ENCODE data around the gene IL1B. TPM values are rescaled to one million over a fixed set of nuclear protein-coding genes. Genes with fewer than 3 reads are reported as not detected.

Gene IL1B
- total RNA-seq, 1 experiment from 2014 or later = 0.69 TPM

DNA sequence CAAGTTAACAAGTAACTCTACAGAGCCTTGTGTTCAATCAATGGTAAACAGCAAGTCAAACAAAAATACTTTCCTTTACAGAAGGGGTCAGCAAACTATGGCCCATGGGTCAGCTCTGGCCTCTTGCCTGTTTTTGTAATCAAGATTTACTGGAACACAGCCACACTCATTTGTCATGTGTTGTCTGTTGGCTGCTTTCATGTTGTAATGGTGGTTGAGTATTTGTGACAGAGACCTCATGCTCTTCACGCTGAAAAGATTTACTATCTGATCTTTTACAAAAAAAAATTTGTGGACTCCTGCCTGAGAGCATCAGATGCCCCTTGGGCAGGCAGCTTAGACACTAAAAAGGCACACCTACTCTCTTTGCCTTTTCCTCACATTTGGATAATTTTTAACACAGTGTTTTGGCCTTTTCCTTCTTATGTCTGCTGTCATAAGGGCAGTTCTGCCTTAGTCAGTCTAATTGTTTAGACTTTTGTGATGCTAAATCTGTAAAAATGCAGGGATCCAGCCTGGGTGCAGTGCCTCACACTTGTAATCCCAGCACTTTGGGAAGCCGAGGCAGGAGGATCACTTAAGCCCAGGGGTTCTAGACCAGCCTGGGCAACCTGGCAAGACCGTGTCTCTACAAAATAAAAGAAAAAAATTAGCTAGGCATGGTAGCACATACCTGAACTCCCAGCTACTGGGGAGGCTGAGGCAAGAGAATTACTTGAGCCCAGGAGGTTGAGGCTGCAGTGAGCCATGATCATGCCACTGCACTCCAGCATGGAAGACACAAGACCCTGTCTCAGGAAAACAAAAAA, 18.3 kb downstream of the IL1B start:
- DNase-seq (ENCODE audit: low read depth, low spot score) = peak; percentile 19
- in situ Hi-C loops (cut with HindIII; ENCODE audit: low pct_unique_long_range_greater_than_20kb, low sequenced_read_pairs) = no loop called here

DNA sequence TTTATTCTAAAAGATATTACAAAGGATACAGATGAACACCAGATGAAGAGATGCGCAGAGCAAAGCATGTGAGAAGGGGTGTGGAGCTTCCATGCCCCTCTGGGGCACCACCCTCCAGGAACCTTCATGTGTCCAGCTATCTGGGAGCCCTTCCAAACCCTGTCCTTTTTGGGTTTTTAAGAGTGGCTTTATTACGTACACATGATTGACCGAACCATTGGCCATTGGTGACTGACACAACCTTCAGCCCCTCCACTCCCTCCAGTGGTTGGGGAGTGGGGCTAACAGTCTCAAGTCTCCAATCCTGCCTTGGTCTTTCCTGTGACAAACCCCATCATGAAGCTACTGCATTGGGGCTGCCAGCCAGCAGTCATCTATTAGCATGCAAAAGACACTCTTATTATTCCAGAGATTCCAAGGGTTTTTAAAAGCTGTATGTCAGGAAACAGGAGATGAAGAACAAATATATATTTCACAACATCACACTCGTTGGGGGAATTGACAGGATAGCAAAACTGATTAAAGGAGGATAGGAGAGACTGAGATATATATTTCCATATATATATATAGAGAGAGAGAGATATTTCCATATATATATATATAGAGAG, 19.4 kb downstream of the IL1B start:
- in situ Hi-C loops (cut with HindIII; ENCODE audit: low pct_unique_long_range_greater_than_20kb, low sequenced_read_pairs) = no loop called here
- no peak for DNase-seq (ENCODE audit: low read depth, low spot score)

DNA sequence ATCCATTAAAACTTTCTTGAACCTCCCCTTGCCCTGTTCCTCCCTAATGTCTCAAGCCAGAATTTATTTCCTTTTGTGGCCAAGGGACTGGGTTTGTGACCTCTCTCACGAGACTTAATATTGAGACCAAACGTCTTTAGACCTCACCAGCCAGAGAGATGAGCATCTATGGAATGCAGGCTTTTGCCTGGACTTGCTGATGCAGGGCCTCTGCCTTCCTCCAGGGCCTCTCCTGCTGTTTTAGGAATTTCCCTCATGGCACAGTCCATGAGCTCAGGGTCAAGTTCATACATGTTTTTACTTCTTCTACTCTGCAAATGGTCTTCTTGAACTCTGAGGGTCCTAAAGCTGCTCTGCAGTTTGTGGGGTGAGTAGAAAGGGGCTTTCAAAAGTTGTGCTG, 22.3 kb downstream of the IL1B start:
- no peak for DNase-seq (ENCODE audit: low read depth, low spot score)
- in situ Hi-C loops (cut with HindIII; ENCODE audit: low pct_unique_long_range_greater_than_20kb, low sequenced_read_pairs) = no loop called here

DNA sequence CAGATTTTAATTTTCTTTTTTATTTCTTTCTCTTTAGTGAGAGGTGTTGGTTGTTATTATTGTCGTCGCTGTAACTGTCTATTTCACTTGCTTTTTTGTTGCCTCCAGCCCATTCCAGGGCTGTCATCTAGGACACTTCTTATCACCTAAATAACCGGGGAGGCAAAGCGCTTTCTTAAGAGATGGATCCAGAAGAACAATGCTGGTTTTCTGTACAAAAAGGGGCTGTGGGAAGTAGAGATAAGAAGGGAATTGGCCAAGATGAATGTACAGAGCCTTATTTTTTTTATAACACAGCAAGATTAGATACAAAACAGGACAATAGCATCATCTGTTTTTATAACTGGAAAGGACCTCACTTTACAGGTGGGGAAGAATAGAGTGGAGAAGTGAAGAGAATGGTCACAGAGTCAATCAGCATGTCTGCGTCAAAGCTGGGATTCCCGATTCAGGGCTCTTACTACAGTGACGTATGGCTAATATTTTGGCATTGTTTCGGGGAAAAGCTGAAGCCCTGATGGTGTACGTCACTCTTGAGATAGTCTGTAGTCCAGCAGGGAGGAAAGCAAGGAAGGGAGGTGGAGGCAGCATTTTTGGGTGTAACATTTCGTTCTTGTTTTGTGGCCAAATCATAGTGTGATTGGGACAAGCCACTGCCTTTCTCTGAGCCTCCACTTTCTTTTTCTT, 23.2 kb downstream of the IL1B start:
- no peak for DNase-seq (ENCODE audit: low read depth, low spot score)
- in situ Hi-C loops (cut with HindIII; ENCODE audit: low pct_unique_long_range_greater_than_20kb, low sequenced_read_pairs) = no loop called here

DNA sequence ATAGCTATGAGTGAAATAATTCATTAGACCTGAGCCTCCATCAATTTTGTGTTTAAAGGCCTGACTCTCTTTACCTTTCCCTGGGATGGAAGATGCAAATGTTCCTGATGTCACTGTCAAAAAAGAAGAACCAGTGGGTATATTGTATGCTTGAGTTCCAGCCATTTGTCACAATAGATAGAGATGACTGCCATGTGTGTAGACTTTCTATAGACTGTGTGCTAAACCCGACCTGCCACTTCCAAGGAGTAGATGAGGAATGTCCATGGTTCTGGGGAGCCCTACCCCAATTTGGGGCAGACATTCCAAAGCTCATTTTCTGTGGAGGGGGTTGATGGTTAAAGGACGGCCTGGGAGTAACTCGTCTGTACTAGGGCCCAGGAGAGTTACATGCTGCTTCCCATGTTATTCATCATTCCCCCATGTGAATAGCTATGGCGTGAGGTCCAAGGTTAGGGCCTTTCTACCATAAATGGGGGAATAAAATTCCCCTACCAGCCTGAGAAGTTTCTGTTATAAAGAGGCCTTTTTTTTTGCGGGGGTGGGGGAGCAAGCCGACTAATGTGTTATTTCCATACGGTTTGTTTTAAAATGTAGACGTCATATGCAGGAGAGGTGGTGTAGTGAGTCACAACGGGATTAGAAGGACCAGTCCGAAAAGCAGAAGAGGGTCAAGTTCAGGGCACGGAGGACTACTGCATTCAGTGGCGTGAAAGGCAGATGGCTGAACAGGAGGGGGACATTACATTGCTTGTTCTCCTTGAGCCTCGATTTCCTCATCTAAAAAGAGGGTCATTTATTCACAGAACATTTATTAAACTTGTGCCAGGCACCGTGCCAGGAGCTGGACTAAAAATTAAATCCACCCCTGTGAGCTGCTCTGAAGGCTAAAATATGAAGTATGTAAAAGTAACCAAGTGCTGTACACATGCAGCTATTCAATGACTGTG, 24.0 kb downstream of the IL1B start:
- DNase-seq (ENCODE audit: low read depth, low spot score) = no peak

DNA sequence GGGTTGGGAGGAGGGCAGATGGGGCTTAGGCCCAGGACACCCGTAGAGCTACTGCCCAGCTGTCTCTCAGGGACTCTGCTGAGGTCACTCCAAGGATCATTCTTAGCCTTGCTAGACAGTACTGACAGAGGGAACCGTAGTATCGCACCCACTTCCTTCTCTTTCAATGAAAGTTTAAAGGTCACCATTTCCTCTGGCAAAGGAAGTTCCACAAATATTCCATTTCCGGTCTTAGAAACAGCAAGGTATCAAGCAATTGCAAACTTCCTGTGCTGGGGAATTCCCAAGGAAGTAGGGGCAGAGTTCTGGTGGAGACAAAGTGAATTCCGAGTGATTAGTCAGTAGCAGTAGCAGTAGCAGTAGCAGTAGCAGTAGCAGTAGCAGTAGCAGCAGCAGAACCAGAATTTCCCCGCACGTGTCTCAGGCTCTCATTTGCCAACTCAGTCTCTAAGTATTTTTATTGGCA, 24.7 kb downstream of the IL1B start:
- in situ Hi-C loops (cut with HindIII; ENCODE audit: low pct_unique_long_range_greater_than_20kb, low sequenced_read_pairs) = no loop called here
- DNase-seq (ENCODE audit: low read depth, low spot score) = no peak

More for the DNA sequence above, 24.0 kb downstream of the IL1B start:
- in situ Hi-C loops (cut with HindIII; ENCODE audit: low pct_unique_long_range_greater_than_20kb, low sequenced_read_pairs) = no loop called here

DNA sequence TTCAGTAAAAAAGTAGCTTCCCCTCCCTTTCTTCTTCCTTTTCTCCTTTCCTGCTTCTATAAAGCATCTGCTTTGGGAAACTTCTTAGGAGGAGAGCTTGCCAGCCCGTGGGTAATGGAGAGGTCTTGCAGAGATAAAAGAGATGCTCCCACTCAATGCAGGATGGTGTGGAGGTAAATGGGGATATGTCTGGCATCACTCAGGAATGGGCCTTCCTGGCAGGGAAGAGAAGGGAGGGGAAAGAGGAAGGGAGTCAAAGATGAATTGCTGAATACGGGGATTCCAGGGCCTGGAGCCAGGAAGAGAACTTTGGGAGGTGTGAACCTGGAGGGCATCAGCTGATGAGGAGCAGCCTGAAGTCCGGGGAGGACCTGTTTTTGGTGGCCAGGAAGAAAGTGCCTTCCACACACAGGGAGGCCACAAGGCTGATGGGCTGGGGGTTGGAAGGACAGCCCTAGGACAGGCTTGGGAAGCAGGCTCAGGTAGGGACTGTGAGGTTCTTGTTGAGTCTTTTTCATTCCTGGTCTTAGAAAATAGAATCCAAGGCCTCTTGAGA, 25.2 kb downstream of the IL1B start:
- in situ Hi-C loops (cut with HindIII; ENCODE audit: low pct_unique_long_range_greater_than_20kb, low sequenced_read_pairs) = no loop called here
- DNase-seq (ENCODE audit: low read depth, low spot score) = no peak

DNA sequence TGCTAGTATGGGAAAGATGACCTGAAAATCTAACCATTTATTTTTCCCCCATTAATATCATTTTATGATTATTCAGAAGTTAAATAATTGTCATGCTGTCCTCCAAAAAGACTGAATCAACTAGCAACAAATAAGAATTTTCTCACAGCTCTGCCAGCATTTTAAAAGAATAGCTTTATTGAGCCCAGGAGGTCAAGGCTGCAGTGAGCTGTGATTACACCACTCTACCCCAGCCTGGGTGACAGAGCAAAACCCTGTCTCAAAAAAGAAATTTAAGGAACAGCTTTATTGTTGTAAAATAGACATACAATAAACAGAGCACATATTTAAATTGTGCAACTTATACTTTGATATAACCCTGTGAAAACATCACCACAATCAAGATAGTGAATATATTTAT, 27.5 kb downstream of the IL1B start:
- no peak for DNase-seq (ENCODE audit: low read depth, low spot score)
- in situ Hi-C loops (cut with HindIII; ENCODE audit: low pct_unique_long_range_greater_than_20kb, low sequenced_read_pairs) = no loop called here

DNA sequence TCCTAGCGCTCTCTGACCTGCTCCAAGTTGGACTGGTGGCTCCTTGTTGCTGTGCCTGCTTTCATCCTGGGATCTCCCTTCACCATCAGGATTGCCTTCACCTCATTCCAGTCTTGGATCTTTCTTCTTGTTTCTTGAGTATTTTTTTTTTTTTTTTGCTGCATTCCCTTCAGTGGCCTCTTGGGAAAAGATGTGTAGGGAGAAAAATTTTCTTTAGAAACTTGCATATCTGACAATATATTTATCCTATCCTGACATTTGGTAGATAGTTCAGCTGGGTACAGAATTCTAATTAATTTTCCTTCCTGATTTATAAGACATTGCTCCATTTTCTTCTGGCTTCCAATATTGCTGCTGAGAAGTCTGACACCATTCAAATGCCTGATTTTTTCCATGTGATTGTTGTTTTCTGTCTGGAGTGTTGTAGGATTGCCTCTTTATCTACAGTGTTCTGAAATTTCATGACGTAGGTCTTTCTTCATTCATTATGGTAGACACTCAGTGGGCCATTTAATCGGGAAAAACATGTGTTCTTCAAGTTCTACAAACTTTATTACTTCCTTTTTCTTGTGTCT, 29.3 kb downstream of the IL1B start:
- in situ Hi-C loops (cut with HindIII; ENCODE audit: low pct_unique_long_range_greater_than_20kb, low sequenced_read_pairs) = no loop called here
- no peak for DNase-seq (ENCODE audit: low read depth, low spot score)

DNA sequence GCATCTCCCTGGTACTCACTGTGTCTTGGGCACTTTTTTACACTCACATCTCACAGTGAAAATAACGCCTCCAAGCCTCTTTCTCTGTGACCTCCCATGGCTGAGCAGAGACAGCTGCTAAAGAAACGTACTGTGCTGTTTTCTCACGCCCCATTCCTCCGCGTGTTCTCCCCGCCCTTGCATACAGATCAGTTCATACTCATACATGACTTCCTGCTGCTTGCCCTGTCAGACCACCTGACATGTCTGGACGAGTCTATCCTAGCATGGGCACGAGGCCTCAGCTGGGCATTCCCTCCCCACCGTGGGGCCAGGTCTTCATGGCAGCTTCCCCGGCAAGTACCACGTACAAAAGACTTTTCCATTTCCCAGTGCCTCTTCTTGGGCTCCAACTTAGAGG, 31.0 kb downstream of the IL1B start:
- no peak for DNase-seq (ENCODE audit: low read depth, low spot score)
- in situ Hi-C loops (cut with HindIII; ENCODE audit: low pct_unique_long_range_greater_than_20kb, low sequenced_read_pairs) = no loop called here

DNA sequence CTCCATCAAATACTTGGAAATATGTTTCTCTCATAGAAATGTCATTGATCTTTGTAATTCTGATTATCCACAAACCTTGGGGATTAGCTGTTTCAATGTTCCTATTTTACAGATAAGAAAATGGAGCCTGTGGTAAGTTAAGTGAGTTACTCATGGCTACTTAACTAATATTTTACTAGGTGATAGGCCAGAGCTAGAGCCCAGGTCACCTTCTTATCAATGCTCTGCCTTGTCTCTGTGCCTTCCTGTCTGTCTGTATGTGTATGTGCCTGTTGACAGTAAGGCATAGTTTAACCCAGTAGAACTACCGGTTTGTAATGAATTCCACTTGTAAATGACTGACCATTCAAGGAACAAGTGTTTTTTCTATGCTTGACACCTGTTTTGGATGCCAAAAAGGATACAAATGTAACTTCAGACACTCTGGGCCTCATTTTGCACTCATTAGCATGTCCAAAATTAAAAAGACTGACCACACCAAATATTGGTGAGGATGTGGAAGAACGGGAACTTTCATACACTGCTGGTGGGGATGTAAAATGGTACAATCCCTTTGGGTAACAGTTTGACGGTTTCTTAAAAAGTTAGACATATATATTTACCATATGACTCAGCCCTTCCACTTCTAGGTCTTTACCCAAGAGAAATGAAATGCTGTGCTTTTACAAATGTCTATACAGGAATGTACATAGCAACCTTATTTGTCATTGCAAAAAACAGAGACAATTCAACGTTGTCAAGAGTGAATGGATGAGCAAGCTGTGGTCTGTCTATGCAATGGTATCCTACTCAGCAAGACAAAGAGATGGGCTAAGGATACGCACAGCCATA, 32.7 kb downstream of the IL1B start:
- no peak for DNase-seq (ENCODE audit: low read depth, low spot score)
- in situ Hi-C loops (cut with HindIII; ENCODE audit: low pct_unique_long_range_greater_than_20kb, low sequenced_read_pairs) = no loop called here

DNA sequence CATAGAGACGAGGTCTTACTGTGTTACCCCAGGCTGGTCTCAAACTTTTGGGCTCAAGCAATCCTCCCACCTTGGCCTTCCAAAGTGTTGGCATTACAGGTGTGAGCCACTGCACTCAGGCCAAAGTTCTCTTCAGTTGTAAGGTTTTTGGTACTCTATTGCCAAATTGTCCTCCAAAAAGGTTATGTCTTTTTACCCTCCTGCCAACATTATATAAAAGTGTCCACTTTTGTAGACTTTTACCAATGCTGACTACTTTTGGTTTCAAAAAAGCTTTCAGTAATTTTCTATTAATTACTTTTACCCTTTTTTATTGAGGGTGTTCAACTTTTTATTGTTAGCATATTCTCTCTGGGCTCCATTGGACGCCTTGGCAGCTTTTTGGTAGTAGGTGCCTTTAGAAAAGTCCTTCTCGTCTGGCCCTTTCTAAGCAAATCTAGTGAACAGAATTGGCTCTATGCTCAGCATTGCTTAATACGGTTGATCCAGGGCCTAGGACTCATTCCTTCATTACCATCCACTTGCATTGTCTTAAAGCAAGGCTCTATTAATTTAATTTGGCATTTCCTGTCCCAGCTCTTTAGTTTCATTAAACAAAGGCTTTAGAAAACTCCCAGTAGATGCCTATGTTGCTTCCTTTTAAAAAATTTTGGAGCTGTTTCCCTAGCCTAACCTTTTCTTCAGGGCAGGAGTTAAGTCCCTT, 35.5 kb downstream of the IL1B start:
- in situ Hi-C loops (cut with HindIII; ENCODE audit: low pct_unique_long_range_greater_than_20kb, low sequenced_read_pairs) = no loop called here
- DNase-seq (ENCODE audit: low read depth, low spot score) = no peak

DNA sequence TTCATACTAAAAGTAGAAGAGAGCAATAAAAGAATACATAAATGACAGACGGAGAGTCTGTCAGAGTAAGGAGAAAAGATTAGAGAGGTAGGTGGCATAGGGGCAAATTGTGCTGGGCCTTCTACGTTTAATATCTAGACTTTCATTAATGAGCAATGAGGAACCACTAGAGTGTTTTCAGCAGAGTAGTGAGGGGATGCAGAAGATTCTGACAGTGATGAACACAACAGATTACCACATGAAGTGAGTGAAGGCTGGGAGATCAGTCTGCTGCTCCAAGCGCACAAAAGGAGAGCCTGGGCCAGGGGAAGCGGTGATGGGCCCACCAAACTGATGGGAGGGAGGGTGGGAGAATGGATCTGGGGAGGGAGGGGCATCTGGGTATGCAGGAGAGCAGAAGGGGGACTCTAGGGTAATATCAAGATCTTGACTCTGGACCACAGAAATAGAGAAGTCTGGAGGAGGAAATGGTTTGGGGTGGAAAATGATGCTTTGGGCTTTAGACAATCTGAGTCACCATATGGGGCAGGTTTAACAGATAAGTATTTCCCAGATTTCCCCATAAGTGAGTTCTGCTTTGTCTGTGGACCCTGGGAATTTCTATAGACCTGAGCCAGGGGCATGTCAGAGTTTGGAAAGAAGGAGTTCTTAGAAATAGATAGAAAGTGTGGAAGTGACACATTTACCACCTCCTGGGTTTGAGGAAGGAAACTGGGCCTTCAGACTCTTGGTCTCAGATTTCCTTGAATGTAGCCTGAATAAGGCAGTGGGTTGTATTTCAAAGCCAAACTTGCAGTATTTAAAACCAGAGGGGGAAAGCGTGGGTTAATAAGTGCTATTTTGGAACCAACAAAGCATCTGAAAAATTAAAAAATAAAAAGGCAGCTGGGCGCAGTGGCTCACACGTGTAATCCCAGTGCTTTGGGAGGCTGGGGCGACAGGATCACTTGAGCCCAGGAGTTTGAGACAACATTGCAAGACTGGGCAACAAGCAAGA, 37.3 kb downstream of the IL1B start:
- in situ Hi-C loops (cut with HindIII; ENCODE audit: low pct_unique_long_range_greater_than_20kb, low sequenced_read_pairs) = no loop called here
- no peak for DNase-seq (ENCODE audit: low read depth, low spot score)

DNA sequence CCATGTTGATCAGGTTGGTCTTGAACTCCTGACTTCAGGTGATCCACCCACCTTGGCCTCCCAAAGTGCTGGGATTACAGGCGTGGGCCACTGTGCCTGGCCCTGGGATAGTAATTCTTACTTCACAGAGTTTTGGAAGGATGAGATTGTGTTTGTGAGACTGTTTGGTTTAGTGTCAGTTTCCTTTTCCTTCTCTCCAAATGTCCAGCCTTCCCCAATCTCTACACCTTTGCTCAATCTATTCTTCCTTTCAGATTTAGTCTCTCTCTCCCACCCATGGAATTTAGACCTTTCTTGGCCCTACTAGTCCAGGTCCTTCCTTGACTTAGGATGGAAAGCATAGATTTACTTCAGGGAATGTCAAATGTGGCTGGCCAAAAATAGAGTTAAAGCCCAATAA, 40.1 kb downstream of the IL1B start:
- in situ Hi-C loops (cut with HindIII; ENCODE audit: low pct_unique_long_range_greater_than_20kb, low sequenced_read_pairs) = no loop called here
- DNase-seq (ENCODE audit: low read depth, low spot score) = no peak

DNA sequence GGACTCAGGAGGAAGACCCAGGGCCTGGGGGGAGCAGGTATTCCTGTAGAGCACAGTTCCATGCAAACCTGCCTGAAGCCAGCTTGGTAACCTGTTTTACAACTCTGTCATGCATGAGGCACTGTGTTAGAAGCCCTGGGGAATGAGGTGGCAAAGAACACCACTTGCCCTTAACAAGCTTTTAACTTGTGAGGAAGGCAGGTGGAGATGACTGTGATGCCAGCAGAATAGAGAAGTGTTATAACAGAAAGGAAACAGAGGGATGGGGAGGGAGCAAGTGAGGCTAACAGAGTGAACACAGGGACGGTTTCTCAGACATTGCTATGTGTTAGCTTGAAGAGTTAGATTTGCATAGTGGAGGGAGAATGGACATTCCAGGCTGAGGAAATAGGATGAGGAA, 40.8 kb downstream of the IL1B start:
- DNase-seq (ENCODE audit: low read depth, low spot score) = no peak
- in situ Hi-C loops (cut with HindIII; ENCODE audit: low pct_unique_long_range_greater_than_20kb, low sequenced_read_pairs) = no loop called here
